ENCODE data around the gene RREB1.
"Not testable (repeated sequence)": the region's sequence is repeated elsewhere in the genome, so short reads cannot be mapped to it uniquely, and the experiment has no call there.

RREB1 gene

GRCh38 chr6:7267071-7267465 is 159.3 kb downstream of the RREB1 start:
- H3K27ac ChIP-seq (ENCODE audit: insufficient read depth, low read depth, low read length, poor library complexity, severe bottlenecking), result no peak overlapping the region
- WGBS, 2 experiments, result 95% methylated on average over 8 of the region's 8 CpGs
- no peak overlapping the region for H3K4me3 ChIP-seq (ENCODE audit: insufficient read depth, low read depth, low read length)
- no peaks in the 10 kb centered on the region for H3K36me3 ChIP-seq (ENCODE audit: control insufficient read depth, insufficient read depth, low read length)
- no peaks in the 10 kb centered on the region for H3K27me3 ChIP-seq (ENCODE audit: control insufficient read depth, insufficient read depth, low read length, poor library complexity, severe bottlenecking)
- H3K9me3 ChIP-seq (ENCODE audit: control insufficient read depth, low read length), result no peaks in the 10 kb centered on the region
- H3K4me1 ChIP-seq (ENCODE audit: control insufficient read depth, insufficient read depth, low read length), result no peaks in the 10 kb centered on the region

GRCh38 chr6:7267466-7268091 is 159.8 kb downstream of the RREB1 start:
- Histone ChIP-seq H3K36me3 (ENCODE audit: control insufficient read depth, insufficient read depth, low read length) (no peaks in the 10 kb centered on the region), H3K4me1 (ENCODE audit: control insufficient read depth, insufficient read depth, low read length) (no peaks in the 10 kb centered on the region), H3K27ac (ENCODE audit: insufficient read depth, low read depth, low read length, poor library complexity, severe bottlenecking) (no peak overlapping the region), H3K27me3 (ENCODE audit: control insufficient read depth, insufficient read depth, low read length, poor library complexity, severe bottlenecking) (no peaks in the 10 kb centered on the region), H3K9me3 (ENCODE audit: control insufficient read depth, low read length) (no peaks in the 10 kb centered on the region), H3K4me3 (ENCODE audit: insufficient read depth, low read depth, low read length) (no peak overlapping the region)
- WGBS, 2 experiments, result 89 to 93% methylated on average over 13 of the region's 13 CpGs

- Histone ChIP-seq H3K27ac (ENCODE audit: insufficient read depth, low read depth, low read length, poor library complexity, severe bottlenecking) (no peak overlapping the region), H3K4me1 (ENCODE audit: control insufficient read depth, insufficient read depth, low read length) (no peaks in the 10 kb centered on the region), H3K9me3 (ENCODE audit: control insufficient read depth, low read length) (no peaks in the 10 kb centered on the region), H3K4me3 (ENCODE audit: insufficient read depth, low read depth, low read length) (no peak overlapping the region), H3K36me3 (ENCODE audit: control insufficient read depth, insufficient read depth, low read length) (no peaks in the 10 kb centered on the region), H3K27me3 (ENCODE audit: control insufficient read depth, insufficient read depth, low read length, poor library complexity, severe bottlenecking) (no peaks in the 10 kb centered on the region)
- WGBS, 2 experiments, result 90 to 92% methylated on average over 20 of the region's 20 CpGs
These were observed 160.6 kb downstream of the RREB1 start for GRCh38 chr6:7268362-7268761.

GRCh38 chr6:7268816-7269555 is 161.2 kb downstream of the RREB1 start:
- Histone ChIP-seq H3K4me3 (ENCODE audit: insufficient read depth, low read depth, low read length) (no peak overlapping the region), H3K36me3 (ENCODE audit: control insufficient read depth, insufficient read depth, low read length) (no peaks in the 10 kb centered on the region), H3K4me1 (ENCODE audit: control insufficient read depth, insufficient read depth, low read length) (no peaks in the 10 kb centered on the region), H3K27ac (ENCODE audit: insufficient read depth, low read depth, low read length, poor library complexity, severe bottlenecking) (no peak overlapping the region), H3K9me3 (ENCODE audit: control insufficient read depth, low read length) (no peaks in the 10 kb centered on the region), H3K27me3 (ENCODE audit: control insufficient read depth, insufficient read depth, low read length, poor library complexity, severe bottlenecking) (no peaks in the 10 kb centered on the region)
- WGBS, 2 experiments, result 92 to 94% methylated on average over 23 of the region's 23 CpGs

GRCh38 chr6:7269816-7270215 is 162.1 kb downstream of the RREB1 start:
- no peak overlapping the region for H3K27ac ChIP-seq (ENCODE audit: insufficient read depth, low read depth, low read length, poor library complexity, severe bottlenecking)
- 94 to 95% methylated on average over 5 of the region's 5 CpGs for WGBS, 2 experiments
- no peaks in the 10 kb centered on the region for H3K27me3 ChIP-seq (ENCODE audit: control insufficient read depth, insufficient read depth, low read length, poor library complexity, severe bottlenecking)
- no peaks in the 10 kb centered on the region for H3K36me3 ChIP-seq (ENCODE audit: control insufficient read depth, insufficient read depth, low read length)
- no peaks in the 10 kb centered on the region for H3K9me3 ChIP-seq (ENCODE audit: control insufficient read depth, low read length)
- no peak overlapping the region for H3K4me3 ChIP-seq (ENCODE audit: insufficient read depth, low read depth, low read length)
- H3K4me1 ChIP-seq (ENCODE audit: control insufficient read depth, insufficient read depth, low read length), result no peaks in the 10 kb centered on the region

- WGBS, 2 experiments, result 88 to 90% methylated on average over 16 of the region's 16 CpGs
- H3K36me3 ChIP-seq (ENCODE audit: control insufficient read depth, insufficient read depth, low read length), result no peaks in the 10 kb centered on the region
- no peaks in the 10 kb centered on the region for H3K27me3 ChIP-seq (ENCODE audit: control insufficient read depth, insufficient read depth, low read length, poor library complexity, severe bottlenecking)
- H3K9me3 ChIP-seq (ENCODE audit: control insufficient read depth, low read length), result no peaks in the 10 kb centered on the region
- H3K4me3 ChIP-seq (ENCODE audit: insufficient read depth, low read depth, low read length), result no peak overlapping the region
- no peak overlapping the region for H3K27ac ChIP-seq (ENCODE audit: insufficient read depth, low read depth, low read length, poor library complexity, severe bottlenecking)
- H3K4me1 ChIP-seq (ENCODE audit: control insufficient read depth, insufficient read depth, low read length), result no peaks in the 10 kb centered on the region
These were observed 162.8 kb downstream of the RREB1 start for GRCh38 chr6:7270320-7271204.

GRCh38 chr6:7271205-7271534 is 163.4 kb downstream of the RREB1 start:
- H3K4me1 ChIP-seq (ENCODE audit: control insufficient read depth, insufficient read depth, low read length), result no peaks in the 10 kb centered on the region
- H3K27me3 ChIP-seq (ENCODE audit: control insufficient read depth, insufficient read depth, low read length, poor library complexity, severe bottlenecking), result no peaks in the 10 kb centered on the region
- H3K9me3 ChIP-seq (ENCODE audit: control insufficient read depth, low read length), result no peaks in the 10 kb centered on the region
- no peaks in the 10 kb centered on the region for H3K36me3 ChIP-seq (ENCODE audit: control insufficient read depth, insufficient read depth, low read length)
- no peak overlapping the region for H3K4me3 ChIP-seq (ENCODE audit: insufficient read depth, low read depth, low read length)
- H3K27ac ChIP-seq (ENCODE audit: insufficient read depth, low read depth, low read length, poor library complexity, severe bottlenecking), result no peak overlapping the region
- 94 to 95% methylated on average over 11 of the region's 11 CpGs for WGBS, 2 experiments

- H3K4me1 ChIP-seq (ENCODE audit: control insufficient read depth, insufficient read depth, low read length), result no peaks in the 10 kb centered on the region
- no peaks in the 10 kb centered on the region for H3K27me3 ChIP-seq (ENCODE audit: control insufficient read depth, insufficient read depth, low read length, poor library complexity, severe bottlenecking)
- no peaks in the 10 kb centered on the region for H3K9me3 ChIP-seq (ENCODE audit: control insufficient read depth, low read length)
- WGBS, 2 experiments, result 91 to 93% methylated on average over 10 of the region's 10 CpGs
- H3K4me3 ChIP-seq (ENCODE audit: insufficient read depth, low read depth, low read length), result no peak overlapping the region
- H3K27ac ChIP-seq (ENCODE audit: insufficient read depth, low read depth, low read length, poor library complexity, severe bottlenecking), result no peak overlapping the region
- H3K36me3 ChIP-seq (ENCODE audit: control insufficient read depth, insufficient read depth, low read length), result no peaks in the 10 kb centered on the region
These were observed 165.9 kb downstream of the RREB1 start for GRCh38 chr6:7273709-7274108.

GRCh38 chr6:7274525-7274924 is 166.8 kb downstream of the RREB1 start:
- H3K27ac ChIP-seq (ENCODE audit: insufficient read depth, low read depth, low read length, poor library complexity, severe bottlenecking); H3K4me1 ChIP-seq (ENCODE audit: control insufficient read depth, insufficient read depth, low read length); H3K4me3 ChIP-seq (ENCODE audit: insufficient read depth, low read depth, low read length); H3K27me3 ChIP-seq (ENCODE audit: control insufficient read depth, insufficient read depth, low read length, poor library complexity, severe bottlenecking); H3K36me3 ChIP-seq (ENCODE audit: control insufficient read depth, insufficient read depth, low read length); H3K9me3 ChIP-seq (ENCODE audit: control insufficient read depth, low read length): not testable (repeated sequence)
- 92 to 94% methylated on average over 8 of the region's 8 CpGs for WGBS, 2 experiments

- Histone ChIP-seq H3K9me3 (ENCODE audit: control insufficient read depth, low read length) (no peaks in the 10 kb centered on the region), H3K4me3 (ENCODE audit: insufficient read depth, low read depth, low read length) (no peak overlapping the region), H3K36me3 (ENCODE audit: control insufficient read depth, insufficient read depth, low read length) (no peaks in the 10 kb centered on the region), H3K4me1 (ENCODE audit: control insufficient read depth, insufficient read depth, low read length) (no peaks in the 10 kb centered on the region), H3K27ac (ENCODE audit: insufficient read depth, low read depth, low read length, poor library complexity, severe bottlenecking) (no peak overlapping the region), H3K27me3 (ENCODE audit: control insufficient read depth, insufficient read depth, low read length, poor library complexity, severe bottlenecking) (no peaks in the 10 kb centered on the region)
- 72 to 77% methylated on average over 7 of the region's 7 CpGs for WGBS, 2 experiments
These were observed 168.4 kb downstream of the RREB1 start for GRCh38 chr6:7276199-7276524.

Data from ectodermal cell (in vitro differentiated cells).